Loucy (cell line): ENCODE measurements around the gene ADPRM.

ENCODE experiments used
- H2AFZ ChIP-seq: fragments of 200-600 bp; sonication (generic); 2 replicates; pipeline ENCODE4 v1.6.0; 2016; ENCODE audit warnings: antibody characterized with exemption, mild to moderate bottlenecking, low read length, moderate library complexity
- H3F3A ChIP-seq: fragments of 200-600 bp; 2 replicates; pipeline ENCODE4 v1.6.0; 2016; ENCODE audit warnings: antibody characterized with exemption, low read depth, mild to moderate bottlenecking
- H3K27me3 ChIP-seq: fragments of 200-600 bp; sonication (generic); 2 replicates; pipeline ENCODE4 v1.6.1; 2014; ENCODE audit warnings: low read length, mild to moderate bottlenecking; ENCODE audit not compliant: insufficient read depth, poor library complexity, severe bottlenecking
- H3K36me3 ChIP-seq: fragments of 200-600 bp; sonication (generic); 2 replicates; pipeline ENCODE4 v1.6.1; 2016; ENCODE audit warnings: low read length; ENCODE audit not compliant: insufficient read depth
- H3K4me1 ChIP-seq: fragments of 200-600 bp; sonication (generic); 2 replicates; pipeline ENCODE4 v1.5.1; 2014; ENCODE audit warnings: low read length, mild to moderate bottlenecking; ENCODE audit not compliant: insufficient read depth, poor library complexity, severe bottlenecking
- H3K4me2 ChIP-seq: fragments of 200-600 bp; sonication (generic); 2 replicates; pipeline ENCODE4 v1.6.0; 2014; ENCODE audit warnings: antibody characterized with exemption, low read length, low read depth, mild to moderate bottlenecking; ENCODE audit not compliant: poor library complexity, severe bottlenecking
- H3K4me3 ChIP-seq: fragments of 200-600 bp; sonication (generic); 2 replicates; pipeline ENCODE4 v1.5.1; 2014; ENCODE audit warnings: low read length, mild to moderate bottlenecking, mixed read lengths; ENCODE audit not compliant: poor library complexity, severe bottlenecking
- H3K79me2 ChIP-seq: fragments of 200-600 bp; sonication (generic); 2 replicates; pipeline ENCODE4 v1.6.1; 2014; ENCODE audit warnings: low read length; ENCODE audit not compliant: insufficient read depth
- H3K9ac ChIP-seq: fragments of 200-600 bp; sonication (generic); 2 replicates; pipeline ENCODE4 v1.6.0; 2014; ENCODE audit warnings: mild to moderate bottlenecking, low read depth, low read length, moderate library complexity; ENCODE audit not compliant: poor library complexity, severe bottlenecking
- H3K9me2 ChIP-seq: fragments of 200-600 bp; sonication (generic); replicated peaks from 2 replicates; pipeline ENCODE4 v1.6.1; 2016; ENCODE audit warnings: low read depth, low read length, mixed read lengths
- H3K9me3 ChIP-seq: fragments of 200-600 bp; sonication (generic); 2 replicates; pipeline ENCODE4 v1.6.1; 2014; ENCODE audit warnings: mild to moderate bottlenecking, antibody characterized with exemption, low read length, low read depth; ENCODE audit not compliant: insufficient read depth
- H4K20me1 ChIP-seq: fragments of 200-600 bp; sonication (generic); 2 replicates; pipeline ENCODE4 v1.6.0; 2014; ENCODE audit warnings: antibody characterized with exemption, low read length, mild to moderate bottlenecking; ENCODE audit not compliant: insufficient read depth, poor library complexity, severe bottlenecking
- EZH2phosphoT487 ChIP-seq: fragments of 200-600 bp; IDR thresholded peaks from 2 replicates; pipeline ENCODE4 v1.6.1; 2018; ENCODE audit warnings: antibody characterized with exemption, mild to moderate bottlenecking, moderate library complexity, borderline replicate concordance
- TF ChIP-seq, protein P1 (sequence below): fragments of 200-600 bp; sonication (generic); conservative IDR thresholded peaks from 2 replicates; pipeline ENCODE4 v1.5.1; 2014; ENCODE audit warnings: mild to moderate bottlenecking, antibody characterized with exemption, low read length

The ADPRM gene

DNA sequence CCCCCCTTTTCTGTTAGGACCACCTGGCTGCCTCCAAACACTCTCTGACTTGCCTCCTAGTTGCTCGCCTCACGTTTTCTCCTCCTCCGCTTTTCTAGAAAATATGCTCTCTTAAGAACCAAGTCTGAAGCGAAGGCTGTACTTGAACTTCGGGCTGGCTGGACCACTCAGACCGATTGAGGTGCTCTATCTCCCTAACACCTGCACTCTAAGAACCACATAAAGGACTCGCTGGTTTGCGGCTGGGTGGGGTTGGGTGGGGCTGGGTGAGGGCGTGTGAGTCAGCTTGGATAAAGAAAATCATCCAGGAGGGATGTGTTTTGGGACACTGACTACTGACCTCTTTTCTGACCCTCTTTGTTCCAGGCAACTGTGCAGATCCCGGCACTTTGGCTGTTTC, 55.3 kb downstream of the ADPRM start:
- Histone ChIP-seq H3K27me3 (no peaks in the 10 kb centered on the region), H3K4me2 (no peak overlapping the region), H3K9me2 (no peaks in the 10 kb centered on the region), H3K4me3 (no peak overlapping the region), H3F3A (no peaks in the 10 kb centered on the region), H3K79me2 (no peaks in the 10 kb centered on the region), H3K9ac (no peak overlapping the region), H3K9me3 (no peaks in the 10 kb centered on the region), H4K20me1 (no peaks in the 10 kb centered on the region), H3K4me1 (peaks cover 35% of the 10 kb centered on the region), H3K36me3 (no peaks in the 10 kb centered on the region), H2AFZ (no peak overlapping the region)
- TF ChIP-seq, protein P1, sequence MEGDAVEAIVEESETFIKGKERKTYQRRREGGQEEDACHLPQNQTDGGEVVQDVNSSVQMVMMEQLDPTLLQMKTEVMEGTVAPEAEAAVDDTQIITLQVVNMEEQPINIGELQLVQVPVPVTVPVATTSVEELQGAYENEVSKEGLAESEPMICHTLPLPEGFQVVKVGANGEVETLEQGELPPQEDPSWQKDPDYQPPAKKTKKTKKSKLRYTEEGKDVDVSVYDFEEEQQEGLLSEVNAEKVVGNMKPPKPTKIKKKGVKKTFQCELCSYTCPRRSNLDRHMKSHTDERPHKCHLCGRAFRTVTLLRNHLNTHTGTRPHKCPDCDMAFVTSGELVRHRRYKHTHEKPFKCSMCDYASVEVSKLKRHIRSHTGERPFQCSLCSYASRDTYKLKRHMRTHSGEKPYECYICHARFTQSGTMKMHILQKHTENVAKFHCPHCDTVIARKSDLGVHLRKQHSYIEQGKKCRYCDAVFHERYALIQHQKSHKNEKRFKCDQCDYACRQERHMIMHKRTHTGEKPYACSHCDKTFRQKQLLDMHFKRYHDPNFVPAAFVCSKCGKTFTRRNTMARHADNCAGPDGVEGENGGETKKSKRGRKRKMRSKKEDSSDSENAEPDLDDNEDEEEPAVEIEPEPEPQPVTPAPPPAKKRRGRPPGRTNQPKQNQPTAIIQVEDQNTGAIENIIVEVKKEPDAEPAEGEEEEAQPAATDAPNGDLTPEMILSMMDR: no peak
- TF ChIP-seq EZH2phosphoT487: no peak

DNA sequence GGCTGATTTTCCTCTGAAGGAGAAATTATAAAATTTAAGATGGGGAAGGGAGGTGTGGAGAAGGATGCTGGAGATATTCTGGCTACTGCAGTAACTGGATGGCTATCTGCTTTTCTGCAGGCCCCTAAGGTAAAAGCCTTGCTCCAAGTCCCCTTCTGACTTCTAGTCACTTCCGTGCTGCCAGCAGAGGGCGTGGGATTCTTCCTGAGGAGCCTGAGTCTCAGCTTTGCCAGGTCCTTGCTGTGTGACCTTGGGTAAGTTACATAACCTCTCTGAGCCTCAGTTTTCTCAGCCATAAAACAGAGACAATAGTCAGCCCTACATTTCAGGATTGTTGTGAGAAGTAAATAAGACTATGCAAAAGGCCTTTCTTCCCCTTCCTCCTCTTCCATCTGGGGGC, 56.7 kb downstream of the ADPRM start:
- H3K9ac ChIP-seq: no peak overlapping the region
- no peak overlapping the region for H3K4me2 ChIP-seq
- no peaks in the 10 kb centered on the region for H4K20me1 ChIP-seq
- no peak for TF ChIP-seq EZH2phosphoT487
- TF ChIP-seq, protein P1: peak; percentile 65
- H3K4me3 ChIP-seq: no peak overlapping the region
- no peaks in the 10 kb centered on the region for H3K9me3 ChIP-seq
- no peaks in the 10 kb centered on the region for H3F3A ChIP-seq
- H2AFZ ChIP-seq: no peak overlapping the region
- H3K9me2 ChIP-seq: no peaks in the 10 kb centered on the region
- H3K27me3 ChIP-seq: no peaks in the 10 kb centered on the region
- no peaks in the 10 kb centered on the region for H3K36me3 ChIP-seq
- peaks cover 21% of the 10 kb centered on the region for H3K4me1 ChIP-seq
- no peaks in the 10 kb centered on the region for H3K79me2 ChIP-seq

DNA sequence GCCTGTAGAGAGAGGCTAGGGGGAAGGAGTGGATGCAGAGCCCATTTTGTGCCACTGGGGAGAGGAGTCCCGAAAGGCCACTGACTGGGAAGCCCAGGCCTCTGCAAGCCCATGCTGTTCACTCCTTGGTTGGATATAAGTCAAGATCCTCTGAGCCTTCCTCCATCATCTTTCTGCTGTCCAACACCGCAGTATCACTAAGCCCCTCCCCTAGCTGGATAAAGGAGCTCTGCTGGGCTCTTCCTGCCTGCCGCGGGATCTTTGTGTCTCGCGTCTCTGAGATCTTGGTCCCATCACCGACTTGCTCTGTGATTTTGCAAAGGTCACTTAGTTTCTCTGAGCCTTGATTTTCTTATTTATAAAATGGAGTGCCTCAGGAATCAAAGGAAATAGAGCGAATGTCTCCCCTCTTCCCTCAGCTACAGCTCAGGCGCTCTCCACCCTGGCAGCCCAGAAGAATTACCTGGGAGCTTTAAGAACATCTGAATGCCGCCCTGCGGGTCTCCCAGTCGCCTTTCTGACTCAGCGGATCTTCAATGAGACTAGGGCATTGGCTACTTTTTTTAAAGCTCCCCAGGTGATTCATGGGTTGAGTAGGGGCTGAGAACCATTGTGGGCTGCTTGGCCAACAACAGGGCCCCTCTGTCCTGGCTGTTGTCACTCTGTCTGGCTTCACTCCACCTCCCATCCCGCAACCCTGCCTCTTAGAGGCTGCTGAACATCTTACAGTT, 57.6 kb downstream of the ADPRM start:
- no peak overlapping the region for H3K9ac ChIP-seq
- H3K4me1 ChIP-seq: peaks cover 17% of the 10 kb centered on the region
- no peaks in the 10 kb centered on the region for H3K36me3 ChIP-seq
- no peaks in the 10 kb centered on the region for H3K79me2 ChIP-seq
- H3F3A ChIP-seq: no peaks in the 10 kb centered on the region
- TF ChIP-seq, protein P1: no peak
- no peak for TF ChIP-seq EZH2phosphoT487
- H3K9me2 ChIP-seq: no peaks in the 10 kb centered on the region
- H4K20me1 ChIP-seq: no peaks in the 10 kb centered on the region
- peak overlapping the region; percentile 73 for H2AFZ ChIP-seq
- H3K4me3 ChIP-seq: no peak overlapping the region
- no peak overlapping the region for H3K4me2 ChIP-seq
- no peaks in the 10 kb centered on the region for H3K27me3 ChIP-seq
- no peaks in the 10 kb centered on the region for H3K9me3 ChIP-seq
